ENCODE measurements around the gene MYO1D. TPM values are rescaled to one million over a fixed set of nuclear protein-coding genes. Genes with fewer than 3 reads are reported as not detected.

The MYO1D gene
- total RNA-seq, 1 experiment from 2014 or later = 35.7 TPM

- no peak overlapping the region for H3K9ac ChIP-seq (ENCODE audit: low read length)
- intact Hi-C loops (cut with micrococcal nuclease) = loop anchor here (2.0 to 10.0 kb wide), 2 partner anchors 149 to 195 kb away; no protein-coding TSS in a partner anchor
- H3K27ac ChIP-seq (ENCODE audit: low read depth, low read length) = no peak overlapping the region
- H2AFZ ChIP-seq (ENCODE audit: low read depth, low read length, poor library complexity, severe bottlenecking) = no peak overlapping the region
- RAD21 ChIA-PET (ENCODE audit: low non-redundant PET in 1 of 2, low total read pairs in 2 of 2, uncharacterized antibody in 2 of 2, unreplicated experiment in 2 of 2) = no interaction called here
- no peak for TF ChIP-seq CEBPB (IDR thresholded peaks at IDR 0.05; ENCODE audit: low read depth)
- no peak for TF ChIP-seq FOSL1 (IDR thresholded peaks at IDR 0.05; ENCODE audit: low read depth)
- no peak for TF ChIP-seq ATF3 (IDR thresholded peaks at IDR 0.05)
- no peak for TF ChIP-seq CTCF (IDR thresholded peaks at IDR 0.05 in 2 of 3, conservative IDR thresholded peaks at IDR 0.05 in 1 of 3; ENCODE audit: borderline replicate concordance in 1 of 3, insufficient read depth in 1 of 3, low read depth in 2 of 3, low read length in 2 of 3)
- TF ChIP-seq EZH2phosphoT487 (IDR thresholded peaks at IDR 0.05; ENCODE audit: borderline replicate concordance) = no peak
- TF ChIP-seq EGR1 (IDR thresholded peaks at IDR 0.05; ENCODE audit: low read depth) = no peak
- TF ChIP-seq JUND (IDR thresholded peaks at IDR 0.05) = no peak
- TF ChIP-seq, protein P1, sequence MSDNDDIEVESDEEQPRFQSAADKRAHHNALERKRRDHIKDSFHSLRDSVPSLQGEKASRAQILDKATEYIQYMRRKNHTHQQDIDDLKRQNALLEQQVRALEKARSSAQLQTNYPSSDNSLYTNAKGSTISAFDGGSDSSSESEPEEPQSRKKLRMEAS (IDR thresholded peaks at IDR 0.05) = no peak
- TF ChIP-seq EZH2 (IDR thresholded peaks at IDR 0.05) = no peak
- no peak for TF ChIP-seq SRF (IDR thresholded peaks at IDR 0.05; ENCODE audit: low read depth)
- TF ChIP-seq SIN3A (IDR thresholded peaks at IDR 0.05; ENCODE audit: low read depth) = no peak
- TF ChIP-seq RAD21 (IDR thresholded peaks at IDR 0.05; ENCODE audit: low read depth) = no peak
- no peak for TF ChIP-seq POLR2A (IDR thresholded peaks at IDR 0.05; ENCODE audit: borderline replicate concordance, extremely low read depth, insufficient read depth, insufficient read length)
- no peak for TF ChIP-seq ZFX (IDR thresholded peaks at IDR 0.05)
- no peak for TF ChIP-seq SP1 (IDR thresholded peaks at IDR 0.05; ENCODE audit: low read depth)
- no peak for TF ChIP-seq ELF1 (IDR thresholded peaks at IDR 0.05; ENCODE audit: borderline replicate concordance, low read depth)
- TF ChIP-seq TCF7L2 (IDR thresholded peaks at IDR 0.05; ENCODE audit: borderline replicate concordance, extremely low read depth, insufficient read depth, insufficient read length) = no peak
- TF ChIP-seq POLR2AphosphoS5 (IDR thresholded peaks at IDR 0.05; ENCODE audit: low read depth, low read length) = no peak
- DNase-seq (ENCODE audit: low read depth, low spot score) (no peak), ATAC-seq (no peak)
- CTCF ChIA-PET = interaction anchor here (1.1 kb wide), 1 partner anchor 11 kb away, joined by 5 read pairs; no protein-coding TSS in a partner anchor
- no peaks in the 10 kb centered on the region for H3K27me3 ChIP-seq (ENCODE audit: insufficient read depth, low read length)
- BruUV-seq (replicated peaks) = no TSS peak
- peaks cover 97% of the 10 kb centered on the region for H3K79me2 ChIP-seq (ENCODE audit: insufficient read depth, low read length)
- H3K4me3 ChIP-seq (replicated peaks in 1 of 2; ENCODE audit: low read depth in 1 of 2, low read length in 2 of 2) = no peak overlapping the region
- H4K20me1 ChIP-seq (ENCODE audit: insufficient read depth) = peaks cover 15% of the 10 kb centered on the region
- H3K4me2 ChIP-seq (ENCODE audit: low read length) = no peak overlapping the region
- H3K9me2 ChIP-seq (ENCODE audit: insufficient read depth) = no peaks in the 10 kb centered on the region
- peaks cover 4 to 5% of the 10 kb centered on the region in 2 experiments; a peak in 2 of 4 replicates for H3K4me1 ChIP-seq (ENCODE audit: control insufficient read depth in 1 of 2, insufficient read depth in 2 of 2, low read length in 2 of 2)
- H3K9me3 ChIP-seq (ENCODE audit: control insufficient read depth in 1 of 2, insufficient read depth in 1 of 2, low read depth in 1 of 2, low read length in 2 of 2) = no peaks in the 10 kb centered on the region
- POLR2A ChIA-PET = no interaction called here
- H3K36me3 ChIP-seq (ENCODE audit: control insufficient read depth in 1 of 2, insufficient read depth in 2 of 2, low read length in 2 of 2) = peaks cover 43 to 49% of the 10 kb centered on the region in 2 experiments
These were observed 416.9 kb downstream of the MYO1D start for GRCh38 chr17:32460054-32460453.

Data from HCT116 (cell line).